GM21367 (cell line): ENCODE results near the gene NEDD4L.
"Not testable (repeated sequence)": the region's sequence is repeated elsewhere in the genome, so short reads cannot be mapped to it uniquely, and the experiment has no call there.

ENCODE experiments used
- ATAC-seq: cut with Tn5 transposase; IDR thresholded peaks from one replicate; pipeline ENCODE4 v1.9.1; 2021; ENCODE audit not compliant: unreplicated experiment

Gene NEDD4L

GRCh38 chr18:58408665-58409064, 364.6 kb downstream of the NEDD4L start:
- ATAC-seq, result no peak

GRCh38 chr18:58409802-58410445, 365.9 kb downstream of the NEDD4L start:
- ATAC-seq, result no peak

- no peak for ATAC-seq
These were observed 367.3 kb downstream of the NEDD4L start for GRCh38 chr18:58411323-58411722.

- ATAC-seq, result no peak
These were observed 369.0 kb downstream of the NEDD4L start for GRCh38 chr18:58412844-58413666.

- ATAC-seq, result no peak
These were observed 369.9 kb downstream of the NEDD4L start for GRCh38 chr18:58413667-58414628.

GRCh38 chr18:58416014-58416703, 372.1 kb downstream of the NEDD4L start:
- no peak for ATAC-seq

GRCh38 chr18:58416704-58417683, 373.0 kb downstream of the NEDD4L start:
- ATAC-seq, result no peak

- ATAC-seq, result no peak
These were observed 373.7 kb downstream of the NEDD4L start for GRCh38 chr18:58417752-58418151.

- no peak for ATAC-seq
These were observed 374.3 kb downstream of the NEDD4L start for GRCh38 chr18:58418361-58418760.

- ATAC-seq, result no peak
These were observed 375.7 kb downstream of the NEDD4L start for GRCh38 chr18:58419587-58420199.

GRCh38 chr18:58426611-58427010, 382.6 kb downstream of the NEDD4L start:
- no peak for ATAC-seq

GRCh38 chr18:58427321-58427720, 383.3 kb downstream of the NEDD4L start:
- no peak for ATAC-seq

- ATAC-seq, result no peak
These were observed 385.4 kb downstream of the NEDD4L start for GRCh38 chr18:58429442-58429841.

GRCh38 chr18:58431215-58431614, 387.2 kb downstream of the NEDD4L start:
- ATAC-seq, result no peak

GRCh38 chr18:58432050-58432727, 388.2 kb downstream of the NEDD4L start:
- ATAC-seq, result no peak

- not testable (repeated sequence) for ATAC-seq
These were observed 391.4 kb downstream of the NEDD4L start for GRCh38 chr18:58435221-58436005.

GRCh38 chr18:58438161-58438957, 394.3 kb downstream of the NEDD4L start:
- no peak for ATAC-seq
